Stimulated activated CD8-positive, alpha-beta memory T cell treated with anti-CD3 and anti-CD28 coated beads, Interleukin-7, amount 100 ng/mL, for 48 hours (primary cell): ENCODE data around the gene TYMP.

Experiments
- DNase-seq, 2 donors: peaks; one replicate each; pipeline ENCODE4 v3.0.0-alpha.2; 2020; ENCODE audit warnings: low read depth in 1 of 2; ENCODE audit errors: extremely low read depth in 1 of 2

TYMP gene

GRCh38 chr22:50529897-50530579 lies at the start of gene TYMP:
Gene TYMP, minus strand, starts transcription at chr22:50530012. Its CDS starts 303 bp downstream, at chr22:50529709.
- no peak for DNase-seq

GRCh38 chr22:50578776-50579310 lies 49.0 kb upstream of the TYMP start:
- no peak for DNase-seq

- DNase-seq: no peak
Observed at GRCh38 chr22:50577987-50578775, 48.4 kb upstream of the TYMP start, which contains the start of gene CPT1B. Gene CPT1B, minus strand, starts transcription at chr22:50578427. Its CDS starts 512 bp downstream, at chr22:50577915.

- DNase-seq: no peak
Observed at GRCh38 chr22:50577697-50577986, 47.8 kb upstream of the TYMP start.

GRCh38 chr22:50576806-50577696 lies 47.2 kb upstream of the TYMP start:
- no peak for DNase-seq

- DNase-seq: no peak
Observed at GRCh38 chr22:50576070-50576469, 46.3 kb upstream of the TYMP start.

GRCh38 chr22:50575426-50575941 lies 45.7 kb upstream of the TYMP start:
- no peak for DNase-seq

GRCh38 chr22:50574383-50574755 lies 44.6 kb upstream of the TYMP start:
- no peak for DNase-seq

GRCh38 chr22:50573491-50574382 lies 43.9 kb upstream of the TYMP start:
- no peak for DNase-seq

GRCh38 chr22:50572965-50573364 lies 43.2 kb upstream of the TYMP start:
- DNase-seq: no peak

- DNase-seq: no peak
Observed at GRCh38 chr22:50571264-50572175, 41.7 kb upstream of the TYMP start.

- DNase-seq: no peak
Observed at GRCh38 chr22:50570861-50571260, 41.0 kb upstream of the TYMP start.

- DNase-seq: no peak
Observed at GRCh38 chr22:50569896-50570535, 40.2 kb upstream of the TYMP start.

- DNase-seq: no peak
Observed at GRCh38 chr22:50569041-50569459, 39.2 kb upstream of the TYMP start.

GRCh38 chr22:50568626-50569025 lies 38.8 kb upstream of the TYMP start:
- DNase-seq: no peak

GRCh38 chr22:50567721-50568252 lies 38.0 kb upstream of the TYMP start:
- no peak for DNase-seq

- no peak for DNase-seq
Observed at GRCh38 chr22:50564289-50564688, 34.5 kb upstream of the TYMP start.
